ENCODE measurements around the gene NME7.
A peak's percentile ranks its signal among the peaks of the same experiment; 100 is the strongest.
"Not testable (repeated sequence)": the region's sequence is repeated elsewhere in the genome, so short reads cannot be mapped to it uniquely, and the experiment has no call there.

The NME7 gene, protein sequence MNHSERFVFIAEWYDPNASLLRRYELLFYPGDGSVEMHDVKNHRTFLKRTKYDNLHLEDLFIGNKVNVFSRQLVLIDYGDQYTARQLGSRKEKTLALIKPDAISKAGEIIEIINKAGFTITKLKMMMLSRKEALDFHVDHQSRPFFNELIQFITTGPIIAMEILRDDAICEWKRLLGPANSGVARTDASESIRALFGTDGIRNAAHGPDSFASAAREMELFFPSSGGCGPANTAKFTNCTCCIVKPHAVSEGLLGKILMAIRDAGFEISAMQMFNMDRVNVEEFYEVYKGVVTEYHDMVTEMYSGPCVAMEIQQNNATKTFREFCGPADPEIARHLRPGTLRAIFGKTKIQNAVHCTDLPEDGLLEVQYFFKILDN

DNA sequence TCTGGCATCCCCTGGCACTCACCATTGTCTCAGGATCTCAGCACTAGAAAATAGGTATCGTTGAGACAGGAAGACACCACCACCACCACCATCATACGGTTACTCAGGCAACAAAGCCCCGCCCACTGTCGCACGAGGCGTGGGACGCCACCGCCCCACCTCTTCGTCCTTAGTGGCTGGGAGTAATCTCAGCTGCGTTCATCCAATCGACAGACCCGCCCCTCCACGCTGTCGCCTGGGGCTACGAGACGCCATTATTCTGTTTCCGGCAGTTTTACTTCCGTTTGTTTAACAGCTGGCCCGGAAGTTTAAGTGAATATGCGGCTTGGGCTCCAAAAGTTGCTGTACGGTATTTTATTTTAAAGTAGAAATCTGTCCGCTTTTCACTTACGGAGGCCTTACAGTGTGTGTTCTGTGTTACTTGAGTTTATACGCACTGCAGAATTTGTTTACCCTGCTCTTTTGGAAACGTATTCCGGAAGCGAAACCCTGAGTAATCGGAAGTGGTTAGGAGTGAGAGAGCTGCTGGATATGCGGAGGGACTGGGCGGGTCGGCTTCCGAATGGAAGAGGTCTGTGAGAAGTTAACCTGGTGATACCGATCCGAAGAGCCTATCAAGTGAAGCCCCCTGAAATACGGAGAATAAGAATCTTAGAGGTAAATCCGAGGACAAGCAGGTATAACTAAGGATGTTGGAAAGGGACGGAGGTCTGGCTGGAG, at the start of gene NME7, which contains the start of gene BLZF1:
NME7 (minus strand) TSS at position 112 of the 720 bp plus-strand sequence; CDS start at position 25, 87 bp downstream.
BLZF1 (plus strand) TSS at position 510 of the 720 bp plus-strand sequence. CDS start 1,328 bp downstream, outside the sequence.
- DNase-seq (ENCODE audit: low read depth in 2 of 2, low spot score in 1 of 2), result peak; percentile 95 to 97

DNA sequence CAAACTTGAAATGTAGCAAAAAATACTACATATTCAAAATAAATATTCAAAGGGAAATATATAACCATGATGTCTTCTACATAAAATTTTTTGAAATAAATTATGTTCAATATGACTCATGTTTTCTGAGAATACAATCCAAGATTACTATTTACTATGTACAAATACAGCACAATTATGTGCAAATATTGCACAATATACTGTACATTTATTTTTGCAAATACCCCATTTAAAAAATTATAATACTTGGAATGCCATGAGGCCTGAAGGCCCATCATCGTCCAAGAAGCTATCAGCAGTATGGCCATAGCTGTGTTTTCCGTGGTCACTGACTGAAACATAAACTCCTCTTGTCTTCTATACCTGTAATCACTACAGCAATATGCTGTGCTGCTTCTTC, 47.4 kb upstream of the NME7 start:
- no peak for DNase-seq (ENCODE audit: low read depth in 2 of 2, low spot score in 1 of 2)

DNA sequence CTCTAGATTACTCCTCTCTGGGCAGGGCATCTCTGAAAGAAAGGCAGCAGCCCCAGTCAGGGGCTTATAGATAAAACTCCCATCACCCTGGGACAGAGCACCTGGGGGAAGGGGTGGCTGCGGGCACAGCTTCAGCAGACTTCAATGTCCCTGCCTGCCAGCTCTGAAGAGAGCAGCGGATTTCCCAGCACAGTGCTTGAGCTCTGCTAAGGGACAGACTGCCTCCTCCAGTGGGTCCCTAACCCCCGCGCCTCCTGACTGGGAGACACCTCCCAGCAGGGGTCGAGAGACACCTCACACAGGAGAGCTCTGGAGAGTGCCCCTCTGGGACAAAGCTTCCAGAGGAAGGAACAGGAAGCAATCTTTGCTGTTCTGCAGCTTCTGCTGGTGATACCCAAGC, 40.7 kb upstream of the NME7 start:
- DNase-seq (ENCODE audit: low read depth in 2 of 2, low spot score in 1 of 2), result not testable (repeated sequence)

GRCh38 chr1:169402578-169402977, 35.0 kb upstream of the NME7 start:
- not testable (repeated sequence) for DNase-seq (ENCODE audit: low read depth in 2 of 2, low spot score in 1 of 2)

DNA sequence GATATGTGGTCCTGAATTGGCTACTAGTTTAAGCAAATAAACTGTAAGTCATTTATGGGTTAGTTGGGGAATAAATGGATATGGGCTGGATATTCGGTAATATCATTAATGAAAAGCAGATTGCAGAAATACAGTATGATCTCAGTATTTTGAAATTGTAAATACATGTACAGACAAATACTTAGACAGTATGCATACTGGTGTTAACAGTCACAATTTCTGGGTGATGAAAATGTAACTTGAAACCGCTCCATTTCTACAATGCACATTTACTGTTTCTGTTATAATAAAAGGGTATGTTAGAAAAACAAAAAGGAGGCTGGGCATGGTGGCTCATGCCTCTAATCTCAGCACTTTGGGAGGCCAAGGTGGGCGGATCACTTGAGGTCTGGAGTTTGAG, 28.4 kb upstream of the NME7 start:
- DNase-seq (ENCODE audit: low read depth in 2 of 2, low spot score in 1 of 2), result no peak

DNA sequence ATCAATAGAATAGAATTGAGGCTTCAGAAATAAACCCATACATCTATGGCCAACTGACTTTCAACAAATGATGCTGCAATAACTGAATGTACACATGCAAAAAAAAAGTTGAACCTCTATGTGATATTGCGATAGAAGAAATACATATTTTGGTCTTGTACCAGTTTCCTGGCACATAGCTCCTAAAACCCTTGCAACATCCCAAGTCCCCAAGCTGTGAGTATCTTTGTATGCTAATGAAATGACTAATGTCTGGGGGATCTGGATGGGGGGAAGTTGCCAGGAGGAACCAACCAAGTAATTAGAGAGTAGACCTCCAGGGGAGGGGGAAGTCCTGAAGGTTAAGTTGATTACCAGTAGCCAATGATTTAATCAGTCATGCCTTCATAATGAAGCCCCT, 24.8 kb upstream of the NME7 start:
- no peak for DNase-seq (ENCODE audit: low read depth in 2 of 2, low spot score in 1 of 2)

- DNase-seq (ENCODE audit: low read depth in 2 of 2, low spot score in 1 of 2), result no peak
These were observed 22.7 kb upstream of the NME7 start for GRCh38 chr1:169390303-169390702.

DNA sequence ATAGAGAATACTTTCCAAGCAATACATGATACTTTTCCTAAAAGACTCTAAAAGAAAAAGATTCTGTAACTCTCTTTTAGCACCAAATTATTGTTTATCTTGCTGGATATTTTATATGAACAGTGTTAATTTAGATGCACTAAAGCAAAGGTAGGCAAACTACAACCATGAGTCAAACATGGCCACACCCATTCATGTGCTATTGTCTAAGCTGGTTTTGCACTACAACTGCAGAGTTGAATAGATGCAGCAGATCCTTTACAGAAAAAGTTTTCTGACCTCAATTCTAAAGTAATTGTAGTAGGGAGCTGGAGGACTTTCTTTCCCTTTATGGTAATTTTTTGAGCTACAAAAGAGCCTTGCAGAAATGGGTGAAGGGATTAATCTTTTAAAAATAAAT, 19.8 kb upstream of the NME7 start:
- DNase-seq (ENCODE audit: low read depth in 2 of 2, low spot score in 1 of 2), result no peak

GRCh38 chr1:169383449-169383848, 15.9 kb upstream of the NME7 start:
- DNase-seq (ENCODE audit: low read depth in 2 of 2, low spot score in 1 of 2), result no peak

- no peak for DNase-seq (ENCODE audit: low read depth in 2 of 2, low spot score in 1 of 2)
These were observed 13.6 kb upstream of the NME7 start for GRCh38 chr1:169381162-169381561.

- DNase-seq (ENCODE audit: low read depth in 2 of 2, low spot score in 1 of 2), result no peak
These were observed 3.8 kb upstream of the NME7 start for GRCh38 chr1:169371404-169371803.

DNA sequence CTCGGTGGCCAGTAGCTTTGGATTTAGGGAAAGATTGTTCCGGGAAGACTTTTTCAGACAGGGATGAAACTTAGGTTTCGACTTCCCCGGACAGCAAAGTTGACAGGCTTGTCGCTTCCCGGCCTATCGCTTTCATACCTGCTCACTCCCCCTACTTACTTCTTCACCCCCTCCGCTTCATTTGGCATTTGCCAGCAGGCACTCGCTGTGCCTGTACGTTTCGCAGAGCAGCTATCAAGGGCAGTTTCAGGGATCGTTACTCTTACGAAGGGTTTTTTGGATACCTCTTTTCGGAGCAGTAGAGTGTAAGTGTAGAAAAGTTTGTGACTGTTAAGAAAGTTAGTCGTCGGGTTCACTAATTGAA, 791 bp upstream of the NME7 start:
- peak; percentile 2 to 9 for DNase-seq (ENCODE audit: low read depth in 2 of 2, low spot score in 1 of 2)

GRCh38 chr1:169367096-169367685, 406 bp downstream of the NME7 start:
- DNase-seq (ENCODE audit: low read depth in 2 of 2, low spot score in 1 of 2), result no peak

- no peak for DNase-seq (ENCODE audit: low read depth in 2 of 2, low spot score in 1 of 2)
These were observed 2.6 kb downstream of the NME7 start for GRCh38 chr1:169364948-169365347.

DNA sequence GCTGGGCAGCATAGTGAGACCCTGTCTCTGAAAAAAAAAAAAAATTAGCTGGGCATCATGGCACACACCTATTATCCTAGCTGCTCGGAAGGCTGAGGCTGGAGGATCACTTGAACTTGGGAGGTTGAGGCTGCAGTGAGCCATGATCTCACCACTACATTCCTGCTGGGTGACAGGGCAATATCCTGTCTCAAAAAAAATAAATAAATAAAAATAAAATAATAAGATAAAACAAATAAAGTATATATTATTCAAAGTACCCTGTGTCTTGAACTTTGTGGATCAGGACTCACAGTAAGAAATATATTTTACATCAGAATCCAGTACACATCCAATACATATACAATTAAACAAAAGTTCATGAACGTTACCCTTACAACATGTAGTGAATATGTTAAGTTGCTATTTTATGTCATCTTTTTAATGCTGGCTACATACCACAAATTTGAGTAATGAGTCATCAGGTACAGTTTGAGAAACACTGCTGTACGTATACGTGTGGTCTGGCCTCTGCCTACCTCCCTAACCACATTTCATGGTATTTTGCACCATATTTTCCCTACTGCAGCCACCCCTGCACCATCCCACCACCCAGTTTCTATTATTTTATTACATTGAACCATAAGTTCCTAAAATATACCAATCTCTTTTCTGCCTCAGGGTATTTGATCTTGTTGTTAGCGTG, 4.4 kb downstream of the NME7 start:
- DNase-seq (ENCODE audit: low read depth in 2 of 2, low spot score in 1 of 2), result no peak

DNA sequence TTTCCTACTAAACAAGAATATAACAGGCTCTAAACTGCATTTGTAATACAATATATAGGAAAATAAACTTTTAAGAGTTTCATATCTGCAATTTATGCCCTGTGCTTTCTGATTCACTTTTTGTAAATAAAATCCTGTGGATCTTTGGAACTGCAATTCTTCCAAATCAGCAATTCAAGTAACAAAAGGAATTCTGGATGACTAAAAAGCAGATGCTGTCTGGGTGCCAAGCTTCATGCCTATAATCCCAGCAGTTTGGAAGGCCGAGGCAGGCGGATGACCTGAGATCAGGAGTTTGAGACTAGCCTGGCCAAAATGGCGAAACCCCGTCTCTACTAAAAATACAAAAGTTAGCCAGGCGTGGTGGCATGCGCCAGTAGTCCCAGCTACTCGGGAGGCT, 6.3 kb downstream of the NME7 start:
- DNase-seq (ENCODE audit: low read depth in 2 of 2, low spot score in 1 of 2), result no peak

- DNase-seq (ENCODE audit: low read depth in 2 of 2, low spot score in 1 of 2), result no peak
These were observed 7.2 kb downstream of the NME7 start for GRCh38 chr1:169360415-169360814.

DNA sequence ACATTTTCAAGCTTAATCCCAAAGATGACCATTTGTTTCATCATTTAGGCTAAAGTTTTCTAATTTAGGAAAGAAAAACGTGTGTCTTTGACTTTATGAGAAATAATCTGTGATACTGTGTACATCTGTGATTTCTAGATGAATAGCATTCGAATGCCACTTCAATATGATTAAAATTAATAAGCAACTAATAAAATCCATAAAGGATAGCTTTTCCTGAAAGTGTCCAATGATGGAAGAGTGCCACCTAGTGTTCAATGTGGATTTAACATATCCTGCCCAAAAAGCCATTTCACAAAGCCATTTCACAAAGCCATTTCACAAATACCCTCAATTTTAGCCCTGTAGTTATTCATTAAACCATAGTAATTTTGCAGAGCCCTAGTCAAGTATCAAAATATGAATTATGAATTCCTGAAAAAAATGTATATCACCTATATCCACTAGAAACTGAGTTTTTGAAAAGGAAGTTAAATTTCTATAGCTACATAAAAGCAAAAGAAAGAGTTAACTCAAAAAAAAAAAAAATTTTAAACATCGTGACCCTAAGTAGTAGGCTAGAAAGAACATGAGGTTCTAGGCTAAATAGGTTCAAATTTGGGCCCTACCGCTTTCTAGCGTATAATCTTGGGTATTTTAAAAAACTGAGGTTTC, 19.1 kb downstream of the NME7 start:
- DNase-seq (ENCODE audit: low read depth in 2 of 2, low spot score in 1 of 2), result no peak

DNA sequence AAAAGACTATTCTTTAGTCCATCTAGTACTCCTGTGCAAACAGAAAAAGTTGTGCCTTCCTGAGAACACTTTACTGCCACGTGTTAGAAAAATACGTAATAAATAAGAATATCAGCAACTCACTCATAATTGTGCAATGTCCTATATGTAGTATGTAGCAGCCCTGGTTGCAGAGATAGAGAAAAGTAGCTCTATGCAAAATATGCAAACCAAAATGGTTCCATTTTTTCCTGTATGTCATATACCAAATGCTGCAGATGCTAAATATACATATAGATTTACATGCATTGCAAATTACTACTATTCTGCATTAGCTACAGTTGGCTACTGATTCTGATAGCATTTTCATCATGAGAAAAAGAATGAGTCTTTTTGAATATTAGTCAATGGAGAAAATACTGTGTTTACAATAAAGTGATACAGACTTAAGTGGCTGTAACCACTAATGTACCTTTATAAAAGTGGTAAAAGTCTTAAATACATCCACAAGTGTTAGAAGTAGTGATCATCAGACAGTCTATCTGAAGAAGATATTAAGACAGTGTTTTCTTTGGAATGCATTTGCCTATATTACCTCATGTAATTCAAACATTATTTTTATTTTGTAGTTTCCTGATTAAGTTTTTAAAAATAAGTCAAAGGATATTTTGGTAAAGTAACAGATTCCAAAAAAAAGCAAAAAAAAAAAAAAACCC, 19.8 kb downstream of the NME7 start:
- DNase-seq (ENCODE audit: low read depth in 2 of 2, low spot score in 1 of 2), result no peak

- no peak for DNase-seq (ENCODE audit: low read depth in 2 of 2, low spot score in 1 of 2)
These were observed 21.5 kb downstream of the NME7 start for GRCh38 chr1:169346036-169346589.

All from stimulated activated CD8-positive, alpha-beta memory T cell treated with anti-CD3 and anti-CD28 coated beads, Interleukin-4, amount 100 ng/mL, for 1 hour (primary cell).